ENCODE measurements around the gene MUS81. TPM values are rescaled to one million over a fixed set of nuclear protein-coding genes. Genes with fewer than 3 reads are reported as not detected.

MUS81 gene
- total RNA-seq, 4 donors from 2014 or later = 58.3 to 191 (median 81.2) TPM

- peak within 1 kb of the TSS; percentile 97 to 100 (median 100) for H3K27ac ChIP-seq
- H3K4me1 ChIP-seq = peaks cover 40 to 70% (median 57%) of the 10 kb centered on the region in 4 donors
- H3K9me3 ChIP-seq = no peaks in the 10 kb centered on the region
- peak; percentile 99 for DNase-seq
- H3K36me3 ChIP-seq = peaks cover 2 to 21% (median 14%) of the 10 kb centered on the region in 4 donors
- H3K27me3 ChIP-seq = no peaks in the 10 kb centered on the region
- TF ChIP-seq EP300 (IDR thresholded peaks at IDR 0.05; ENCODE audit: low read depth) = peak; percentile 5
- TF ChIP-seq, protein P1, sequence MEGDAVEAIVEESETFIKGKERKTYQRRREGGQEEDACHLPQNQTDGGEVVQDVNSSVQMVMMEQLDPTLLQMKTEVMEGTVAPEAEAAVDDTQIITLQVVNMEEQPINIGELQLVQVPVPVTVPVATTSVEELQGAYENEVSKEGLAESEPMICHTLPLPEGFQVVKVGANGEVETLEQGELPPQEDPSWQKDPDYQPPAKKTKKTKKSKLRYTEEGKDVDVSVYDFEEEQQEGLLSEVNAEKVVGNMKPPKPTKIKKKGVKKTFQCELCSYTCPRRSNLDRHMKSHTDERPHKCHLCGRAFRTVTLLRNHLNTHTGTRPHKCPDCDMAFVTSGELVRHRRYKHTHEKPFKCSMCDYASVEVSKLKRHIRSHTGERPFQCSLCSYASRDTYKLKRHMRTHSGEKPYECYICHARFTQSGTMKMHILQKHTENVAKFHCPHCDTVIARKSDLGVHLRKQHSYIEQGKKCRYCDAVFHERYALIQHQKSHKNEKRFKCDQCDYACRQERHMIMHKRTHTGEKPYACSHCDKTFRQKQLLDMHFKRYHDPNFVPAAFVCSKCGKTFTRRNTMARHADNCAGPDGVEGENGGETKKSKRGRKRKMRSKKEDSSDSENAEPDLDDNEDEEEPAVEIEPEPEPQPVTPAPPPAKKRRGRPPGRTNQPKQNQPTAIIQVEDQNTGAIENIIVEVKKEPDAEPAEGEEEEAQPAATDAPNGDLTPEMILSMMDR (IDR thresholded peaks at IDR 0.05) = no peak
- peak; percentile 99 to 100 (median 100) for TF ChIP-seq POLR2AphosphoS5 (IDR thresholded peaks at IDR 0.05)
- TF ChIP-seq POLR2A (IDR thresholded peaks at IDR 0.05) = peak; percentile 99
- intact Hi-C loops (cut with DNase I; ENCODE audit: low total_unique reads) (loop anchor here (2.0 kb wide), 1 partner anchor 15 kb away; the partner anchor contains the start of gene EFEMP2), in situ Hi-C loops (cut with MboI; ENCODE audit: low pct_ligation_motif_present in 1 of 4, low pct_unique_long_range_greater_than_20kb in 1 of 4, low sequenced_read_pairs in 3 of 4) (no loop called here)
- 0% methylated on average over 69 of the region's 92 CpGs; no CpG with 5 or more reads in 1 of the 2 donors for WGBS, 2 donors (ENCODE audit: low coverage in 1 of 2)
- H3K4me3 ChIP-seq = peak within 1 kb of the TSS; percentile 84 to 97 (median 90)
These were observed 2.2 kb upstream of the MUS81 start, which contains the start of gene CFL1 for GRCh38 chr11:65857853-65858680. Gene CFL1, minus strand, starts transcription at chr11:65858180. Its CDS starts 81 bp downstream, at chr11:65858099.

DNA sequence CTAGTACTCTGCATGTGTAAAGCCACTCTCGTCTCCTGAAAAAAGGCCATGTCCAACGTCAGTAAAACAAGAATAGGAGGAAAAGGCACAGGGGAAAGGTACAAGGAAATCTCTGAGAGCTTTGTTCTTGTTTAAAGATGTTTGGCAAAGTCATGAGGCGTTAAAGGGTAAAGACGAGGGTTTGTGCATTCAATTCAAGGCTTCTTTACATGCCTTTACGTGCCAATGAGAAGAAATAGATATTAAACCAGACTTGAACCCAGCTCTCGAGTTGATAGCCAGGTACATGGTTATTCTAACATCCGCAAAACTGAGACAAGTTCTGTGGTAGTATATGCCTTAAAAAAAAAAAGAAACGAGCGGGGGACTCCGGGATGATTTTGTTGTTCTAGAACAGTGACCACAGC lies 1.5 kb upstream of the MUS81 start:
- H3K9me3 ChIP-seq = no peaks in the 10 kb centered on the region
- peaks cover 2 to 26% (median 16%) of the 10 kb centered on the region in 4 donors for H3K36me3 ChIP-seq
- no peaks in the 10 kb centered on the region for H3K27me3 ChIP-seq
- TF ChIP-seq, protein P1 (IDR thresholded peaks at IDR 0.05) = no peak
- no peak for TF ChIP-seq EP300 (IDR thresholded peaks at IDR 0.05; ENCODE audit: low read depth)
- no peak for TF ChIP-seq POLR2A (IDR thresholded peaks at IDR 0.05)
- TF ChIP-seq POLR2AphosphoS5 (IDR thresholded peaks at IDR 0.05) = no peak
- H3K4me1 ChIP-seq = peaks cover 34 to 63% (median 50%) of the 10 kb centered on the region in 4 donors
- 0% methylated on average over 4 to 10 of the region's 10 CpGs for WGBS, 2 donors (ENCODE audit: low coverage in 1 of 2)
- intact Hi-C loops (cut with DNase I; ENCODE audit: low total_unique reads) = loop anchor here (2.0 kb wide), 1 partner anchor 14 kb away; the partner anchor contains the start of gene EFEMP2
- H3K27ac ChIP-seq = peak overlapping the region; percentile 97 to 100 (median 100)
- no peak for DNase-seq
- H3K4me3 ChIP-seq = peak overlapping the region; percentile 34 to 97 (median 88)
- in situ Hi-C loops (cut with MboI; ENCODE audit: low pct_ligation_motif_present in 1 of 4, low pct_unique_long_range_greater_than_20kb in 1 of 4, low sequenced_read_pairs in 3 of 4) = no loop called here

- Histone ChIP-seq H3K27ac (peak overlapping the region; percentile 97 to 100 (median 100)), H3K27me3 (no peaks in the 10 kb centered on the region), H3K4me1 (peaks cover 32 to 58% (median 48%) of the 10 kb centered on the region in 4 donors), H3K9me3 (no peaks in the 10 kb centered on the region), H3K36me3 (peaks cover 2 to 30% (median 18%) of the 10 kb centered on the region in 4 donors), H3K4me3 (peak overlapping the region; percentile 65 to 97 (median 88))
- in situ Hi-C loops (cut with MboI; ENCODE audit: low pct_ligation_motif_present in 1 of 4, low pct_unique_long_range_greater_than_20kb in 1 of 4, low sequenced_read_pairs in 3 of 4) (no loop called here), intact Hi-C loops (cut with DNase I; ENCODE audit: low total_unique reads) (loop anchor here (2.0 kb wide), 1 partner anchor 14 kb away; the partner anchor contains the start of gene EFEMP2)
- TF ChIP-seq POLR2A (IDR thresholded peaks at IDR 0.05) = peak; percentile 90
- TF ChIP-seq POLR2AphosphoS5 (IDR thresholded peaks at IDR 0.05) = peak; percentile 96 to 99 (median 98)
- TF ChIP-seq, protein P1 (IDR thresholded peaks at IDR 0.05) = peak in 3 of 5 experiments; percentile 9 to 35 (median 25)
- no peak for TF ChIP-seq EP300 (IDR thresholded peaks at IDR 0.05; ENCODE audit: low read depth)
- 1% methylated on average over 36 of the region's 46 CpGs; no CpG with 5 or more reads in 1 of the 2 donors for WGBS, 2 donors (ENCODE audit: low coverage in 1 of 2)
- DNase-seq = peak; percentile 99
These were observed 980 bp upstream of the MUS81 start for GRCh38 chr11:65859095-65859811.

Data from transverse colon (tissue), 4 donors.